RCC 7860 (cell line): ENCODE results near the gene SLC38A11.
A peak's percentile ranks its signal among the peaks of the same experiment; 100 is the strongest.
"Not testable (repeated sequence)": the region's sequence is repeated elsewhere in the genome, so short reads cannot be mapped to it uniquely, and the experiment has no call there.

Experiments used
- DNase-seq: peaks from one replicate; pipeline ENCODE4 v3.0.0-alpha.2; 2015; ENCODE audit warnings: low spot score
- FAIRE-seq: peaks from 2 replicates; lab custom pipeline; 2012; peaks lifted over from hg19 to GRCh38; lab: Jason Lieb, UNC

Gene SLC38A11

GRCh38 chr2:164887434-164888144 lies 67.7 kb downstream of the SLC38A11 start:
- no peak for FAIRE-seq
- DNase-seq = no peak

GRCh38 chr2:164882276-164882675 lies 73.0 kb downstream of the SLC38A11 start:
- DNase-seq = no peak
- no peak for FAIRE-seq

GRCh38 chr2:164881524-164881923 lies 73.8 kb downstream of the SLC38A11 start:
- FAIRE-seq (no peak), DNase-seq (no peak)

GRCh38 chr2:164879901-164880535 lies 75.3 kb downstream of the SLC38A11 start:
- no peak for FAIRE-seq
- DNase-seq = no peak

GRCh38 chr2:164877927-164878326 lies 77.4 kb downstream of the SLC38A11 start:
- no peak for FAIRE-seq
- DNase-seq = no peak

- no peak for FAIRE-seq
- DNase-seq = no peak
These were observed 78.2 kb downstream of the SLC38A11 start for GRCh38 chr2:164877169-164877568.

GRCh38 chr2:164875334-164876205 lies 79.8 kb downstream of the SLC38A11 start:
- FAIRE-seq = no peak
- DNase-seq = no peak

DNA sequence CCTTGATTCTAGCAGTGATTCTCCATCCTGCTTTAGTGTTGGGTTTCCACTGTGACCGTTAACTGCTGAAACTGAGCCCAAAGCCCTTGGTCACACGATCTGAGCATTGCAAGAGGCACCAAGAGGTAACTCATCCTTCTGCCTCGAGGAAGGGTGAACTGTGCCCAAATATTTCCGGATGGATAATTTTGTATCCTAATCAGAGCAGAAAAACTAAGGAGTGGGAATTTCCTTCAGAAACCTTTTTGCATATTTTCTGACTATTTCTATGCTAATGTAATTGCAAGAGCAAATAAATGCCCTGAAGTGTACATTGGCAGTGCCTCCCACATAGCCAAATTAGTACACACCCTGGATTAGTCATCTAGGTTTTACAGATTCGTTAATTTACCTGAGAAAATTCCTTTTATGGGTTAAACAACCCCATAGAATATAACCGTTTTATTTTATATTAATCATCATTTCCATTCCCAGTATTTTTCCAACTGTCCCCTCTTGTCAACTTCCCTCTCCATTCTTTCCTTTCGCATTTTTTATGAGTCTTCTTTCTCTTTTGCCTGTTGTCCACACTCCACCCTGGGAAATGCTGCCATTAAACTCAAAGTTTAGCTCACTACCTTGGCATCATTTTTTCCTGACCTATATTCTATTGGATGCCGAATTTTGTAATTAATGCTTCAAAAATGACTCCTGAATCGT lies 82.0 kb downstream of the SLC38A11 start:
- no peak for FAIRE-seq
- no peak for DNase-seq

DNA sequence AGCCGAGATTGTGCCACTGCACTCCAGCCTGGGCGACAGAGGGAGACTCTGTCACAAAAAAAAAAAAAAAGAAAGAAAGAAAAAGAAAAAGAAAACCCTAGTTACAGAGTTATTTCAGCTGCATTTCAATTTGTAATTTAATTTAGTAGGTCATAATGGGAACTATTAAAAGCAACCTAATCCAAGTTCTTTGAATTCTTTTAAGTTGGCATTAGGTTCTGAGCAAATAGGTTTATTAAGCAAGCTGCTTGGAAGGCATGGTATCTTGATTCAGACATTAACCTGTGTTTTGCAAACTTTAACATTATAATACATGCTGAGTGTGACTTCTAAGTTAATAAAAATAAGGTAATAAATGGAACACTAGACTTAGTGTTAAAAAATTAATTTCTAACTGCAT lies 83.9 kb downstream of the SLC38A11 start:
- DNase-seq (no peak), FAIRE-seq (no peak)

- FAIRE-seq = no peak
- DNase-seq = no peak
These were observed 85.9 kb downstream of the SLC38A11 start for GRCh38 chr2:164869420-164869772.

- DNase-seq (no peak), FAIRE-seq (no peak)
These were observed 86.5 kb downstream of the SLC38A11 start for GRCh38 chr2:164868563-164869419.

GRCh38 chr2:164867779-164868397 lies 87.4 kb downstream of the SLC38A11 start:
- no peak for FAIRE-seq
- no peak for DNase-seq

- FAIRE-seq, DNase-seq: not testable (repeated sequence)
These were observed 88.9 kb downstream of the SLC38A11 start for GRCh38 chr2:164866381-164866780.

DNA sequence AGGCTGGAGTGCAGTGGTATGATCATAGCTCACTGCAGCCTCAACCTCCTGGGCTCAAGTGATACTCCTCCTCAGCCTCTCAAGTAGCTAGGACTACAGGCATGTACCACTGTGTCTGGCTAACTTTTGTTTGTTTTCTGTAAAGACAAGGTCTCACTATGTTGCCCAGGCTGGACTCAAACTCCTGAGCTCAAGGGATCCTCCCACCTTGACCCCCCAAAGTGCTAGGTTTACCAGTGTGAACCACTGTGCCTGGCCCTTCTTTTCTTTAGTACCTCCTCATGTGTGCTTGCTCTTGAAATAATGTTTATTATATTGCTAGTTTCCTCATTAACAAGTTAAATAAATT lies 94.7 kb downstream of the SLC38A11 start:
- FAIRE-seq (no peak), DNase-seq (no peak)

DNA sequence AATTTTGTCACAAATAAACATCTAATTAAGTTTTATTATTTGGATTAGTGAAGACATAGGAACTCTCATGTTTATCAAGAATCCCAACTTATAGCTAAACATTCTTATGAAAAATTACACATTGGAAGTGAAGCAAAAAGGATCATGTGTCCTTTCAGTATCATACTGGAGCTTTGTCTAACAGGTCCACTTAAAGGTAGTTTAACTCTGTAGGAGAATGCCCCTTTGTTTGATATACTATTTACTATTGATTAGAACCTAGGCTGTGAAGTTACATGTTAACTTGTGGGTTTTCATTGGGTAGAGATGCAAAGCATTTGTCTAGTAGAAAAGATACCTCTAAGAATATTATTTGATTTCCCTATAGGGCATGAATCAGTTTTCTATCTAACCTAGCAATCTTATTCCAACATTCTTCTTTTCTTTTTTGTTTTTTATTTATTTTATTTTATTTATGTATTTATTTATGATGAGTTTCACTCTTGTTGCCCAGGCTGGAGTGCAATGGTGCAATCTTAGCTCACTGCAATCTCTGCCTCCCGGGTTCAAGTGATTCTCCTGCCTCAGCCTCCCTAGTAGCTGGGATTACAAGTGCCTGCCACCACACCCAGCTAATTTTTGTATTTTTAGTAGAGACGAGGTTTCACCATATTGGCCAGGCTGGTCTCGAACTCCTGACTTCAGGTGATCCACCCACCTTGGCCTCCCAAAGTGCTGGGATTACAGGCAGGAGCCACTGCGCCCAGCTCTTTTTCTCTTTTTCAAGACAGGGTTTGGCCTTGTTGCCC lies 95.2 kb downstream of the SLC38A11 start:
- DNase-seq, FAIRE-seq: not testable (repeated sequence)

DNA sequence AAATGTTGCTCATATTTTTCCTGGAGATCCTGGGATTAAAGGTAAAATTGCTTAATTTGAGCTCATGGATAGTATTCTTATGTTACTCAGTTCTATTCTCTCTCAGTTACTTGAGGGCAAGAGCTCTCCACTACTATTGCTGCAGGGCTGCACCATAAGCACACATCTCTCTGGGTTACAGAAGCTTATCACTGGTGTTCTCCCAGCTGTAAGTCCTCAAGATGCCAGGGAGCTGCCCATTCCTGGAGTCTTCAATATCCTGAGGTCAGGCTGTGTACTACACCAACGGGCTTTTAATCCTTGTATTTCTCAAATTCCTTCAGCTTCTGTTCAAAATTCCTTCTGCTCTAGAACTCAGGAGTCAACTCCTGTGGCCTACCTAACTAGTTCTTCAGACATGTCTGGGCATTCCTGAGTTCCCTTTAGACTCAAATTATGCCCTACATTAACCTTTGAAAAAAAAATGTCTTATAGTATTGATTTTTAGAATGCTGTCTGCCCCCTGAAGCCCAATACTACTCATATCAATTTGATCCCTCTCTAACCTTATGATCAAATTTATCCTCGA lies 96.0 kb downstream of the SLC38A11 start:
- DNase-seq (no peak), FAIRE-seq (no peak)

DNA sequence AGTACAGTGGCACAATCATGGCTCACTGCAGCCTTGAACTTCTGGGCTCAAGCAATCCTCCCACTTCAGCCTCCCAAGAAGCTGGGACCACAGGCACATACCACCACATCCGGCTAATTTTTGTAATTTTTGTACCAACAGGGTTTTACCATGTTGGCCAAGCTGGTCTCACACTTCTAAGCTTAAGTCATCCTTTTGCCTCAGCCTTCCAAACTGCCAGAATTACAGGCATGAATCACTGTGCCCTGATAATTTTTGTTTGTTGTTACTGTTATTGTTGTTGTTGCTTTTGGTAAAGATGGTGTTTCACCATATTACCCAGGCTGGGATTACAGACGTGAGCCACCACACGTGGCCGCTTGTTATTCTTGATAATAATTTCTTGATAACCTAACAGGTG lies 103.2 kb downstream of the SLC38A11 start:
- DNase-seq = no peak
- FAIRE-seq = no peak

GRCh38 chr2:164850235-164850634 lies 105.1 kb downstream of the SLC38A11 start:
- peak; percentile 28 for FAIRE-seq
- DNase-seq = no peak

GRCh38 chr2:164849506-164849905 lies 105.8 kb downstream of the SLC38A11 start:
- DNase-seq = no peak
- FAIRE-seq = no peak
